Breast epithelium (tissue), 4 donors: ENCODE results near the gene ADD2. TPM values are rescaled to one million over a fixed set of nuclear protein-coding genes. Genes with fewer than 3 reads are reported as not detected.

Experiments
- DNase-seq, 2 donors: peaks; one replicate each; pipeline ENCODE4 v3.0.0-alpha.2; 2019; ENCODE audit warnings: low spot score in 2 of 2
- H3K27ac ChIP-seq, 2 donors: fragments of 200-600 bp; sonication (generic) in 1 of 2; one replicate each; pipeline ENCODE4 v1.5.1; 2016 to 2019; ENCODE audit warnings: mild to moderate bottlenecking in 1 of 2
- H3K27me3 ChIP-seq, 2 donors: fragments of 200-600 bp; sonication (generic) in 1 of 2; one replicate each; pipeline versions ENCODE4 v1.5.1 to v1.6.0; 2017 to 2019; ENCODE audit warnings: control low read depth in 1 of 2, mild to moderate bottlenecking in 1 of 2
- H3K36me3 ChIP-seq: fragments of 200-600 bp; one replicate; pipeline ENCODE4 v1.5.1; 2019
- H3K4me1 ChIP-seq, 2 donors: fragments of 200-600 bp; sonication (generic); one replicate each; pipeline ENCODE4 v1.5.1; 2016 to 2019; ENCODE audit warnings: control low read depth in 1 of 2
- H3K4me3 ChIP-seq, 3 donors: fragments of 200-600 bp; sonication (generic); 1 replicate in 2 of 3; 2 replicates in 1 of 3; pipeline ENCODE4 v1.5.1; 2016 to 2019; ENCODE audit warnings: mild to moderate bottlenecking in 3 of 3, moderate library complexity in 2 of 3
- H3K9me3 ChIP-seq, 2 donors: fragments of 200-600 bp; sonication (generic) in 1 of 2; one replicate each; pipeline ENCODE4 v1.5.1; 2016 to 2019; ENCODE audit warnings: control low read depth in 1 of 2
- POLR2A ChIP-seq: fragments of 450-650 bp; IDR thresholded peaks from one replicate; pipeline ENCODE4 v1.6.1; 2016; ENCODE audit warnings: antibody characterized with exemption, mild to moderate bottlenecking, moderate library complexity
- POLR2AphosphoS5 ChIP-seq, 3 donors: sonication (generic); formaldehyde crosslinking; IDR thresholded peaks; one replicate each; pipeline ENCODE4 v1.6.1; 2017; ENCODE audit warnings: antibody characterized with exemption in 3 of 3
- intact Hi-C: fragments of 100-400 bp; cut with DNase I; formaldehyde crosslinking; loops from one replicate; pipeline ENCODE4 v1.15.1; 2023; ENCODE audit warnings: low total_unique reads
- total RNA-seq, 3 donors: library from RNA; depleted of rRNA; stranded (reverse); fragments of >200 nt; gene quantifications; one replicate each; pipeline ENCODE4 v1.1.0, GENCODE V29; 2016
- TF ChIP-seq, protein P1 (sequence below), 3 donors: fragments of 450-650 bp; IDR thresholded peaks; one replicate each; pipeline ENCODE4 v1.5.1; 2016 to 2017; ENCODE audit warnings: antibody characterized with exemption in 3 of 3, mild to moderate bottlenecking in 3 of 3, moderate library complexity in 3 of 3

The ADD2 gene
- total RNA-seq, 3 donors from 2014 or later, result 1.3 to 2.3 (median 1.9) TPM

DNA sequence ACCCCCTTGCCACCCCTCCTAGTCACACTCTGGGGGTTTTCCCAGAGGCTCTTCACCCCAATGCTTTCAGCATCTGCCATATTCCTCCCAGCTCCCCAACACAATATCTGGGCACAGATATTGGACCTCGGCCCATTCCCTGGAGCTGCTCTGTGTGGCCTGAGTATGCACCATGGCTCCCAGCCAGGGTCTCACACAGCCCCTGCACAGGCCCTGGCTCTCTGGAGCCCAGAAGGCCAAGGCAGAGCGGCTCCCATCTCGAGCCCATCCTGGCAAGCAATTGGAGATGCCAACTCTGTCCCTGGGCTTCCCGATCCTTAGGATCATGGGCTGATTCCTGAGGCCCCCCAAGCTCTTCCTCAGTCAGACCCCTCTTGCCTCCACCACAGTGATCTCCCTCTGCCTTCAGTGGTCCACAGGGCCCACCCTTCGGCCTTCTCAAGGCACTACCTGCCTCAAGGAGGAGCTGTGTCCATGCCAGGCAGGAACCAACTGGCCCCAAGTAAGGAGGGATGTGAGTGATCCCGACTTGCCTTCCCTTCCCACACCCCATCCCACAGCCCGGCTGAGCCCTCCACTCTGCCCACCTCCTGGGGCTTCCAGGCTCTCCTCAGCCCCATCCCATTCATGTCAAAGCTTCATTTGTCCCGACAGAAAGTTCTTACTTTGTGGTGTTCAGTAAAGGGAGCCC, 62.7 kb downstream of the ADD2 start:
- DNase-seq, result no peak

DNA sequence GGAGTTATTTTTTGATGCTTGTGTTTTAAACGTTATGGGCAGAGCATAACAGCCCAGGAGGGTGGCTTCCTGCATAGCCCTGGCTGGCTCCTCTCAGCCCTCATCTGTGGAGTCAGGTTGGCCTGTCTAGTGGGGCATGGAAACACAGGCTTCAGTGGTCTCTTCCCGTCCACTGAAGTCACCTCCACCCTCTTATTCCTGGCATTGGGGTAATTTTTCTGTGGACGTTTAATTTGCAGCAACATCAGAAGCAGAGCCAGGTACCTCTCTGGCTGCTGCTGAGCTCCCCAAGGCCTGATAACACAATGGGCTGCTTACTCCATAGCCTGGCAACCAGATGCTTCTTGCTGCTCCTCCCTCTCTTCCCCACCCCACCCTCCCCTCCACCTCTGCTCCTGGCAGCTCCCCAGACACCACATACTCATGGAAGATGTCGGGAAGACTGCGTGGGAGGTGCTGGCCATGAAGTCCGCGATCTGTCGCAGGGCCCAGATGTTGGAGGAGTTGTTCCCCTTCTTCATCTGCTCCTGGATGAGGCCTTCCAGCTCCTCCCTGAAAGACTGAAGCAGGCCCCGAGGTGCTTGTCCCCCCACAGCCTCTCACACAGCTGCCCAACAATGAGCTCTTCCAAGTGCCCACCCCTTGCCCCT, 64.0 kb downstream of the ADD2 start:
- intact Hi-C loops, result no loop called here
- no peak for DNase-seq
- TF ChIP-seq POLR2A, result no peak
- TF ChIP-seq, protein P1, sequence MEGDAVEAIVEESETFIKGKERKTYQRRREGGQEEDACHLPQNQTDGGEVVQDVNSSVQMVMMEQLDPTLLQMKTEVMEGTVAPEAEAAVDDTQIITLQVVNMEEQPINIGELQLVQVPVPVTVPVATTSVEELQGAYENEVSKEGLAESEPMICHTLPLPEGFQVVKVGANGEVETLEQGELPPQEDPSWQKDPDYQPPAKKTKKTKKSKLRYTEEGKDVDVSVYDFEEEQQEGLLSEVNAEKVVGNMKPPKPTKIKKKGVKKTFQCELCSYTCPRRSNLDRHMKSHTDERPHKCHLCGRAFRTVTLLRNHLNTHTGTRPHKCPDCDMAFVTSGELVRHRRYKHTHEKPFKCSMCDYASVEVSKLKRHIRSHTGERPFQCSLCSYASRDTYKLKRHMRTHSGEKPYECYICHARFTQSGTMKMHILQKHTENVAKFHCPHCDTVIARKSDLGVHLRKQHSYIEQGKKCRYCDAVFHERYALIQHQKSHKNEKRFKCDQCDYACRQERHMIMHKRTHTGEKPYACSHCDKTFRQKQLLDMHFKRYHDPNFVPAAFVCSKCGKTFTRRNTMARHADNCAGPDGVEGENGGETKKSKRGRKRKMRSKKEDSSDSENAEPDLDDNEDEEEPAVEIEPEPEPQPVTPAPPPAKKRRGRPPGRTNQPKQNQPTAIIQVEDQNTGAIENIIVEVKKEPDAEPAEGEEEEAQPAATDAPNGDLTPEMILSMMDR (IDR thresholded peaks at IDR 0.05), result no peak
- TF ChIP-seq POLR2AphosphoS5 (IDR thresholded peaks at IDR 0.05), result no peak
- H3K4me3 ChIP-seq, result no peak overlapping the region
- no peaks in the 10 kb centered on the region for H3K9me3 ChIP-seq
- no peaks in the 10 kb centered on the region for H3K27me3 ChIP-seq
- no peaks in the 10 kb centered on the region for H3K36me3 ChIP-seq
- H3K4me1 ChIP-seq, result no peaks in the 10 kb centered on the region
- H3K27ac ChIP-seq, result no peak overlapping the region

More for the DNA sequence above, 62.7 kb downstream of the ADD2 start:
- no peaks in the 10 kb centered on the region for H3K9me3 ChIP-seq
- TF ChIP-seq, protein P1 (IDR thresholded peaks at IDR 0.05), result no peak
- TF ChIP-seq POLR2AphosphoS5 (IDR thresholded peaks at IDR 0.05), result no peak
- no peak for TF ChIP-seq POLR2A
- no peaks in the 10 kb centered on the region for H3K36me3 ChIP-seq
- intact Hi-C loops, result no loop called here
- H3K4me3 ChIP-seq, result no peak overlapping the region
- no peaks in the 10 kb centered on the region for H3K27me3 ChIP-seq
- no peaks in the 10 kb centered on the region for H3K4me1 ChIP-seq
- H3K27ac ChIP-seq, result no peak overlapping the region

DNA sequence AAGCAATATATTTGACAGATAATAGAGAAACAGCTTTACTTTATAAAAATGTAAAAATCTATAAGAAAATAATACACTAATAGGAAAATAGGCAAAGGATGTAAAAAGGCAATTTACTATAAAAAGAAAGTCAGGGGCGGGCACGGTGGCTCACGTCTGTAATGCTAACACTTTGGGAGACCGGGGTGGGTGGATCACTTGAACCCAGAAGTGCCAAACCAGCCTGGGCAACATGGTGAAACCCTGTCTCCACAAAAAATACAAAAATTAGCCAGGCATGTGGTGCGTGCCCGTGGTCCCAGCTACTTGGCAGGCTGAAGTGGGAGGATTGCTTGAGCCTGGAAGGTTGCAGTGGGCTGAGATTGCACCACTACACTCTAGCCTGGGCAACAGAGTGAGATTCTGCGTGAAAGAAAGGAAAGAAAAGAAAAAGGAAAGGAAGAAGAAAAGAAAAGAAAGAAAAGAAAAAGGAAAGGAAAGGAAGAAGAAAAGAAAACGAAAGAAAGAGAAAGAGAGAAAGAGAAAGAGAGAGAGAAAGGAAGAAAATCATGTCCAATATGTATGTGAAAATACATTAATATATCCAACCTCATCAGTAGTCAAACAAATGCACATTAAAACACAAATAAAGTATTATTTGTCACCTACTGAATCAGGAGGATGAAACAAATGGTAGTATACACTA, 65.1 kb downstream of the ADD2 start:
- Histone ChIP-seq H3K4me1 (no peaks in the 10 kb centered on the region), H3K36me3 (no peaks in the 10 kb centered on the region), H3K27me3 (no peaks in the 10 kb centered on the region), H3K4me3 (no peak overlapping the region), H3K27ac (no peak overlapping the region), H3K9me3 (no peaks in the 10 kb centered on the region)
- TF ChIP-seq POLR2AphosphoS5 (IDR thresholded peaks at IDR 0.05) (no peak), POLR2A (no peak)
- TF ChIP-seq, protein P1 (IDR thresholded peaks at IDR 0.05), result no peak
- intact Hi-C loops, result no loop called here
- no peak for DNase-seq

DNA sequence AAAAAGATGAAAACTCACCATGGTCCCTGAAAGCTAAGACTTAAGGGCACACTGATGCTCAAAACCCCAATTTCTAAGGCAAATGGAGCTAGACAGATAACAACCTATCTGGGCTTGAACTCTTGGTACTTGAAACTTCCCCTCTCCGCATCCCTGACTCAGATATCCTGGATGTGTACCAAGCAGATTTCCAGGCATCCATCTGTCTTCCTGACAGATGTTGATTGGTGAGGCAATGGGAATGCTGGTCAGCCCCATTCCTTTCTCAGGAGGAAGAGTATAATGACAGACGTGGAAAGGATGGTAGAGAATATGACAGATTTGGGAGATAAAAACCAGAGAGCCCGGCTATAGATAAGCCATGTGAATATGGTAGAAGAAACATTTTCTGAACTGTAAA, 69.2 kb downstream of the ADD2 start:
- Histone ChIP-seq H3K4me3 (no peak overlapping the region), H3K36me3 (no peaks in the 10 kb centered on the region), H3K9me3 (no peaks in the 10 kb centered on the region), H3K27ac (no peak overlapping the region), H3K4me1 (no peaks in the 10 kb centered on the region), H3K27me3 (no peaks in the 10 kb centered on the region)
- intact Hi-C loops, result no loop called here
- TF ChIP-seq, protein P1 (IDR thresholded peaks at IDR 0.05), result no peak
- no peak for TF ChIP-seq POLR2A
- DNase-seq, result no peak
